ENCODE data around the gene CHGA. TPM values are rescaled to one million over a fixed set of nuclear protein-coding genes. Genes with fewer than 3 reads are reported as not detected.

Gene CHGA
- polyA plus RNA-seq, 12 donors, result 0.15 to 330 (median 0.47) TPM; not detected in 6

- DNase-seq, result no peak
Measured at GRCh38 chr14:92976268-92976667, 53.3 kb downstream of the CHGA start.

- DNase-seq, result no peak
Measured at GRCh38 chr14:92978229-92979021, 55.5 kb downstream of the CHGA start.

GRCh38 chr14:92980866-92981265, 57.9 kb downstream of the CHGA start:
- DNase-seq, result no peak

GRCh38 chr14:92981726-92982125, 58.8 kb downstream of the CHGA start:
- no peak for DNase-seq

- no peak for DNase-seq
Measured at GRCh38 chr14:92982956-92983355, 60.0 kb downstream of the CHGA start.

- no peak for DNase-seq
Measured at GRCh38 chr14:92984082-92984788, 61.3 kb downstream of the CHGA start.

Other genes starting within 250 kb of the CHGA start
- 100 to 1,000 TPM in 3 of 12 donors, 10 to 100 TPM in 8, not detected in 1; 55.9 to 118 (median 88.5) TPM for gene LGMN, start 174.5 kb upstream of the CHGA start, polyA plus RNA-seq (ENCODE audit: insufficient read length in 12 of 12)
- 10 to 100 TPM in 11 of 12 donors, not detected in 1; 23.3 to 44.1 (median 37.2) TPM for gene GOLGA5, start 128.8 kb upstream of the CHGA start, polyA plus RNA-seq (ENCODE audit: insufficient read length in 12 of 12)
- gene ITPK1, start 192.8 kb downstream of the CHGA start, polyA plus RNA-seq (ENCODE audit: insufficient read length in 12 of 12), result 10 to 100 TPM in 11 of 12 donors, not detected in 1; 12.7 to 49.1 (median 17.5) TPM

Measured in muscle of arm (tissue), 12 donors.